ENCODE data around the gene TNFSF12.

The TNFSF12 gene, protein sequence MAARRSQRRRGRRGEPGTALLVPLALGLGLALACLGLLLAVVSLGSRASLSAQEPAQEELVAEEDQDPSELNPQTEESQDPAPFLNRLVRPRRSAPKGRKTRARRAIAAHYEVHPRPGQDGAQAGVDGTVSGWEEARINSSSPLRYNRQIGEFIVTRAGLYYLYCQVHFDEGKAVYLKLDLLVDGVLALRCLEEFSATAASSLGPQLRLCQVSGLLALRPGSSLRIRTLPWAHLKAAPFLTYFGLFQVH

DNA sequence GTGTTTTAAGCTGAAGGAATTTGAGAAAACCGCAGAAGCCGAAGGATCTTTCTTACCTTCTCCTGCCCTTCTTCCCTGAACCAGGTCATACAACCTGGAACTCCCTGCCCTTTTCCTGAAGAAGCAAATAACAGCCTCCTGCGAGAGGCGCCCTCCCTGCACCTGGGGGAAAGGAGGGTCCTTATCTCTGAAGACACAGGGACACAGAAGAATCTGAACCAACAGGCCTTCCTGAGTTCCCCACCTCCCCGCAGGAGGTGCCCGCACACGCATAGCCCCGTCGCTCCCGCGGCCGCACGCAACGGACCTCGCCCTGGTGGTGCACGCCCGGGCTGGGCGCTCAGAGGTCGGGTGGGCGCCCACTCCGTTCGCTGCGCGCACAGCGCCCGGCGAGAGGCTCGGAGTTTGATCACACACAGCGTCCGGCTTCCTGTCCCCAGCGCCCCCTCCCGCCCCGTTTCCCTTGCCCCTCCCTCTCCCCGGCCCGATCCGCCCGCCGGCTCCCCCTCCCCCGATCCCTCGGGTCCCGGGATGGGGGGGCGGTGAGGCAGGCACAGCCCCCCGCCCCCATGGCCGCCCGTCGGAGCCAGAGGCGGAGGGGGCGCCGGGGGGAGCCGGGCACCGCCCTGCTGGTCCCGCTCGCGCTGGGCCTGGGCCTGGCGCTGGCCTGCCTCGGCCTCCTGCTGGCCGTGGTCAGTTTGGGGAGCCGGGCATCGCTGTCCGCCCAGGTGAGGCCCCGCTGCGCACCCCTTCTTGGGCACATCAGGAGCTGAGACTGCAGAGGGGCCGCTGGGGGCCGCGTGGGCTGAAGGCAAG is at the start of gene TNFSF12:
Gene TNFSF12 (plus strand): TSS at position 474 of the 816 bp plus-strand sequence. CDS start 96 bp downstream, at position 570.
- no peak for DNase-seq (ENCODE audit: low read depth)

DNA sequence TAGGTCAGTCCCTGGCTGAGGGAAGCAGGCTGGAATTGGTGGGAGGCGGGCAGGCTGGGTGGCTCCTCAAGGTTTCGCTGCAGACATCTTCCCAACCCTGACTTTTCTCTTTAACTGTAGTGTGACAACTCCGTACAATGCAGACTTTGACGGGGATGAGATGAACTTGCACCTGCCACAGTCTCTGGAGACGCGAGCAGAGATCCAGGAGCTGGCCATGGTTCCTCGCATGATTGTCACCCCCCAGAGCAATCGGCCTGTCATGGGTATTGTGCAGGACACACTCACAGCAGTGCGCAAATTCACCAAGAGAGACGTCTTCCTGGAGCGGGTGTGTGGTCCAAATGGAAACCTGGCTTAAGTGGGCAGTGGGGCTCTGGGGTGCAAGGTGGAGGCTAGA is 49.7 kb upstream of the TNFSF12 start:
- no peak for DNase-seq (ENCODE audit: low read depth)

DNA sequence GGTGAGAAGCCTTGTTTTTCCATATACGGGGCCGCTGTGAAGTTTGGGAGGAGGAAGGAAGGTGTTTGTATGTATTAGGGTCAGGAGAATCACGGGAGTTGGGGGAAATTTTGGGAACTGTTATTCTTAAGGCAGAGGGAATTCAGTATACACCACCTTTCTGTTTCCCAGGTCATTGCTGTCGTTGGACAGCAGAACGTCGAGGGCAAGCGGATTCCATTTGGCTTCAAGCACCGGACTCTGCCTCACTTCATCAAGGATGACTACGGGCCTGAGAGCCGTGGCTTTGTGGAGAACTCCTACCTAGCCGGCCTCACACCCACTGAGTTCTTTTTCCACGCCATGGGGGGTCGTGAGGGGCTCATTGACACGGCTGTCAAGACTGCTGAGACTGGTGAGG is 47.1 kb upstream of the TNFSF12 start:
- DNase-seq (ENCODE audit: low read depth): no peak

DNA sequence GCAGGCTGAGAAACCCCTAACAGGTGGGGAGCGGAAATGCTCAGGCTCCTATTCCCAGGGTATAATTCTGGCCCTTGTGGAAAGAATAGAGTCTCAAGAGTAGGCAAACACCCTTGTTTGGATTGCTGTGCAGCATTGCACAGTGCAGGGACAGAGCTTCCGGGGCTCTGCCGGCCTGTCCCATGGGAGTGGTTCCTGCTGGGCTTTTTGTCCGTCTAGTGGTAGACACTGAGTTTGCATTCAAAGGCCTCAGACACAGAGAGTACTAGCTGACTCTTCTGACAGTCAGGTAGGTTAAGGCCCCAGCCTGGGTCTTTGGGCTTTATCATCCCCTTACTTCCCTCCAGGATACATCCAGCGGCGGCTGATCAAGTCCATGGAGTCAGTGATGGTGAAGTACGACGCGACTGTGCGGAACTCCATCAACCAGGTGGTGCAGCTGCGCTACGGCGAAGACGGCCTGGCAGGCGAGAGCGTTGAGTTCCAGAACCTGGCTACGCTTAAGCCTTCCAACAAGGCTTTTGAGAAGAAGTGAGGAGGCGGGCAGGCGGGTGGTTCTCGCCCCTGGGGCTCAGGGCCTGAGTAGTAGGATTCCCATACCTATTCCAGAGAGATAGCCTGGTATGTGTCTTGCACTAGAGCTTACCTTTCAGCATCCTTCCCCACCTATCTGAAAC is 46.5 kb upstream of the TNFSF12 start:
- no peak for DNase-seq (ENCODE audit: low read depth)

DNA sequence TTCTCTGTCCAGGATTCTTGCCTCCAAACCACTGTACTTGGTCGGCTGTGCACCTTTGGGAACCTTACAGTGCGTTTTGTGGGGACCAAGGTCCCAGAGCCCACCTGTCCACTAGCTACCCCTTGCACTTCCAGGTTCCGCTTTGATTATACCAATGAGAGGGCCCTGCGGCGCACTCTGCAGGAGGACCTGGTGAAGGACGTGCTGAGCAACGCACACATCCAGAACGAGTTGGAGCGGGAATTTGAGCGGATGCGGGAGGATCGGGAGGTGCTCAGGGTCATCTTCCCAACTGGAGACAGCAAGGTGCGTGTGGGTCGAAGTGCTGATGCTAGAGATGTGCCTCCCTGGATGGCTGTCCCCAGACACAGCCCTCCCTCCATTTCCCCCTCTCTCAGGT is 45.9 kb upstream of the TNFSF12 start:
- DNase-seq (ENCODE audit: low read depth): no peak

DNA sequence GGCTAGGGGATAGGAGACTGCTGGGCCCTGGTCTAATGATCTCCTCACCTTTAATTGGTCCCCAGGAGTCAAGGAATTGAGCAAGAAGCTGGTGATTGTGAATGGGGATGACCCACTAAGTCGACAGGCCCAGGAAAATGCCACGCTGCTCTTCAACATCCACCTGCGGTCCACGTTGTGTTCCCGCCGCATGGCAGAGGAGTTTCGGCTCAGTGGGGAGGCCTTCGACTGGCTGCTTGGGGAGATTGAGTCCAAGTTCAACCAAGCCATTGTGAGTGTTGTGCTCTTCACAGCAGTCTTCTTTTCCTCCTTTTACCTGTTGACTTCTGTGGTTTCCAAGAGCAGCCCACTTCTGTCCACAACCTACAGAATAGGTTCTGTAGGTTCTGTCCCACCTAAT is 45.3 kb upstream of the TNFSF12 start:
- no peak for DNase-seq (ENCODE audit: low read depth)

DNA sequence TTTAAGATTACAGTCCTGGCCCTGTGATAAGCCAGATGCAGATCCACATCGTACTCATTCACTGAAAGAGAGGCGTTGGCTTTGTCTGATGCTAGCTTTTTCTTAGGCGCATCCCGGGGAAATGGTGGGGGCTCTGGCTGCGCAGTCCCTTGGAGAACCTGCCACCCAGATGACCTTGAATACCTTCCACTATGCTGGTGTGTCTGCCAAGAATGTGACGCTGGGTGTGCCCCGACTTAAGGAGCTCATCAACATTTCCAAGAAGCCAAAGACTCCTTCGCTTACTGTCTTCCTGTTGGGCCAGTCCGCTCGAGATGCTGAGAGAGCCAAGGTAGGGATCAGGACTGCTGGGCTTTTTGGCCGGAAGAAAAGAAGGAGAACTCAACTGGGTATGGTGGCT is 40.7 kb upstream of the TNFSF12 start:
- DNase-seq (ENCODE audit: low read depth): no peak

DNA sequence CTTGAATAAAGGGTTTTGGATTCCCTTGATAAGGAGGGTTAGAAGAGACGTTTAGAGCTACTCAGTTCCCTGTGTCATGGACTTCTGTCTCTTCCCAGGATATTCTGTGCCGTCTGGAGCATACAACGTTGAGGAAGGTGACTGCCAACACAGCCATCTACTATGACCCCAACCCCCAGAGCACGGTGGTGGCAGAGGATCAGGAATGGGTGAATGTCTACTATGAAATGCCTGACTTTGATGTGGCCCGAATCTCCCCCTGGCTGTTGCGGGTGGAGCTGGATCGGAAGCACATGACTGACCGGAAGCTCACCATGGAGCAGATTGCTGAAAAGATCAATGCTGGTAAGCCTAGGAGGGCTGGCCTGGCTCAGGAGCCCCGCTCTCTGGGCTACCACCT is 40.0 kb upstream of the TNFSF12 start:
- no peak for DNase-seq (ENCODE audit: low read depth)

DNA sequence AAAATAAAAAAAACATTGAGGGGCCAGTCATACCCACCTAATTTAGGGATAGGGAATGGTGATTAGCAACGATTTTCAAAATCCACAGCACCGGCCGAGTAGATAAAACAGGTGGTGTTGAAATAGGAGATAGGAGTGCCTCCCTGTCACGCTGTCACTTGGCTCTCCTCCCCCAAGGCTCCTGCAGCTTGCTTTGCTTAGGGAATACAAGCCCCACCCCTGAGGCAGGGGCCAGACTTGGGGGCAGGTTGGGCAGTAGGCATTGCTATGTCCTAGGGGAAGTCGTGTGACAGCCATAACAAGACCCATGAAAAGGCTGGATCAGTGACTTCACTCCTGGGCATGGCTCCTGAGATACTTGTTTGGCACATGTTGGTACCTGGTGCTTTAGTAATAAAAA is 38.9 kb upstream of the TNFSF12 start:
- no peak for DNase-seq (ENCODE audit: low read depth)

DNA sequence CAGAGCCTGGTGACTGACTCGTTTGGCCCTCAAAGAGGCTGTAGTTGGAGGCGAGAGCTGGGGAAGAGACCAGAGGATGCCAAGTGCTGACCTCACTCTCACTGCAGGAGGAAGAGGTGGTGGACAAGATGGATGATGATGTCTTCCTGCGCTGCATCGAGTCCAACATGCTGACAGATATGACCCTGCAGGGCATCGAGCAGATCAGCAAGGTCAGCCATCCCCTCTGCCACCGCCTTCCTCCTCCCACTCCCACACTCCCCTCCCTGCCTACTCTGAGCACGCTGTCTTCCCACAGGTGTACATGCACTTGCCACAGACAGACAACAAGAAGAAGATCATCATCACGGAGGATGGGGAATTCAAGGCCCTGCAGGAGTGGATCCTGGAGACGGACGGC is 37.8 kb upstream of the TNFSF12 start:
- no peak for DNase-seq (ENCODE audit: low read depth)

DNA sequence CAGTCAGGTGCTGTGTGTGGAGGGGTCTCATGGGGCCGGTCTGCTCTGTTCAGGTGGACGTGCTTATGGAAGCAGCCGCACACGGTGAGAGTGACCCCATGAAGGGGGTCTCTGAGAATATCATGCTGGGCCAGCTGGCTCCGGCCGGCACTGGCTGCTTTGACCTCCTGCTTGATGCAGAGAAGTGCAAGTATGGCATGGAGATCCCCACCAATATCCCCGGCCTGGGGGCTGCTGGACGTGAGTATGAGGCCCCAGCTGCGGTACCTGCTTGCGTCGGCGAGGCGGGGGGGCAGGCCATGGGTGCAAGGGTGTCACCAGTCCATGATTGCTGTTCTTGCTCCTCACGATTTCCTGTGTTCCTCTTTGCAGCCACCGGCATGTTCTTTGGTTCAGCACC is 36.8 kb upstream of the TNFSF12 start:
- no peak for DNase-seq (ENCODE audit: low read depth)

DNA sequence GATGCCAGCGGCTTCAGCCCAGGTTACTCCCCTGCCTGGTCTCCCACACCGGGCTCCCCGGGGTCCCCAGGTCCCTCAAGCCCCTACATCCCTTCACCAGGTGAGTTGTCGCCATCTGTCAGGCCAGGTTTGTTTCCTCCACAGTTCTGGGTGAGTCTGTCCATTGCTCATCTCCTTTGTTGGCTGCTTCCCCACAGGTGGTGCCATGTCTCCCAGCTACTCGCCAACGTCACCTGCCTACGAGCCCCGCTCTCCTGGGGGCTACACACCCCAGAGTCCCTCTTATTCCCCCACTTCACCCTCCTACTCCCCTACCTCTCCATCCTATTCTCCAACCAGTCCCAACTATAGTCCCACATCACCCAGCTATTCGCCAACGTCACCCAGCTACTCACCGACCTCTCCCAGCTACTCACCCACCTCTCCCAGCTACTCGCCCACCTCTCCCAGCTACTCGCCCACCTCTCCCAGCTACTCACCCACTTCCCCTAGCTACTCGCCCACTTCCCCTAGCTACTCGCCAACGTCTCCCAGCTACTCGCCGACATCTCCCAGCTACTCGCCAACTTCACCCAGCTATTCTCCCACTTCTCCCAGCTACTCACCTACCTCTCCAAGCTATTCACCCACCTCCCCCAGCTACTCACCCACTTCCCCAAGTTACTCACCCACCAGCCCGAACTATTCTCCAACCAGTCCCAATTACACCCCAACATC is 35.9 kb upstream of the TNFSF12 start:
- DNase-seq (ENCODE audit: low read depth): no peak

DNA sequence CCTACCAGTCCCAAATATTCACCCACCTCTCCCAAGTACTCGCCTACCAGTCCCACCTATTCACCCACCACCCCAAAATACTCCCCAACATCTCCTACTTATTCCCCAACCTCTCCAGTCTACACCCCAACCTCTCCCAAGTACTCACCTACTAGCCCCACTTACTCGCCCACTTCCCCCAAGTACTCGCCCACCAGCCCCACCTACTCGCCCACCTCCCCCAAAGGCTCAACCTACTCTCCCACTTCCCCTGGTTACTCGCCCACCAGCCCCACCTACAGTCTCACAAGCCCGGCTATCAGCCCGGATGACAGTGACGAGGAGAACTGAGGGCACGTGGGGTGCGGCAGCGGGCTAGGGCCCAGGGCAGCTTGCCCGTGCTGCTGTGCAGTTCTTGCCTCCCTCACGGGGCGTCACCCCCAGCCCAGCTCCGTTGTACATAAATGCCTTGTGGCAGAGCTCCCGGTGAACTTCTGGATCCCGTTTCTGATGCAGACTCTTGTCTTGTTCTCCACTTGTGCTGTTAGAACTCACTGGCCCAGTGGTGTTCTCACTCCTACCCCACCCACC is 34.9 kb upstream of the TNFSF12 start:
- no peak for DNase-seq (ENCODE audit: low read depth)

DNA sequence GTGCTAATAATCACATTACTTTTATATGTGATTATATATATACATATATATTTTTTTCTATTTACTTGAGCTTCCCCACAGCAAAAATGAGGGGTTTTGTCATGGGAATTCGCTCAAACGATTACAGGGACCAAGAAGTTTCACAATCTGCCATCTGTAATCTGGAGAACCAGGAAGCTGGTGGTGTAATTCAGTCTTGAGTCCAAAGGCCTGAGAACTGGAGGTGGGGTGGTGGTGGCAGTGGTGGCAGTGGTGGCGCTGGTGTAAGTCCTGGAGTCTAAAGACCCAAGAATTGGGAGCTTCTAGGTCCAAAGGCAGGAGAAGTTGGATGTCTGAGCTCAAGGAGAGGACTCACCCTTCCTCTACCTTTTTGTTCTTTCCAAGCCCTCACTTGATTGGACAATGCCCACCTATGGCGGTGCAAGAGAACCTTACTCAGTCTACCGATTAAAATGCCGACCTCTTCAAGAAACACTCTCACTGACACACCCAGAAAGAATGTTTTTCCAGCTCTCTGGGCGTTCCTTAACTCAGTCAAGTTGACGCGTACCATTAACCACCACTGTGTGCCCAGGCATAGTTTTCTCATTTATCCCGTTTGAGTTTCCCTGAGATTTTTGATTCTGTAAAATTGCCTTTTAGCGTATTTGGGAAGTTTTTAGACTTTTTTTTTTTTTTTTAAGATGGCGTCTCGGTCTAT is 32.8 kb upstream of the TNFSF12 start:
- DNase-seq (ENCODE audit: low read depth): no peak

DNA sequence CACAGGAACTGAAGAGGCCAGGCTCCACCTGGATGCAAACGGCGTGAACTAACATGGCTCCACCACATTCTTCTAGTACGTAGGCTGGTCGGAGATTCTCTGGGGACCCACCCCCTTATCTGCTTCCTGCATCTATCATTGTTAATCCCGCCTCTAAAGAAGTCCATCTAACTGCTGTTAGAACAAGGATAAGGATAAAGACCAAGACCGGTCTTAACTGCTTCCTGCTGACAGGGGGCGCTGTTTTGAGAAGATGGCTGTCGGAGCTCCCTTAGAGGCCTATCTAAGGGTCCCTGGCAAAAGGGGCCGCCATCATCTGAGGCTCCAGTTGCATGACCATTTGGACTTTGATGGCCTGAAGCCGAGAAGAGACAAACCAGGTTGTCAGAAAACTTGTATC is 25.8 kb upstream of the TNFSF12 start:
- no peak for DNase-seq (ENCODE audit: low read depth)

DNA sequence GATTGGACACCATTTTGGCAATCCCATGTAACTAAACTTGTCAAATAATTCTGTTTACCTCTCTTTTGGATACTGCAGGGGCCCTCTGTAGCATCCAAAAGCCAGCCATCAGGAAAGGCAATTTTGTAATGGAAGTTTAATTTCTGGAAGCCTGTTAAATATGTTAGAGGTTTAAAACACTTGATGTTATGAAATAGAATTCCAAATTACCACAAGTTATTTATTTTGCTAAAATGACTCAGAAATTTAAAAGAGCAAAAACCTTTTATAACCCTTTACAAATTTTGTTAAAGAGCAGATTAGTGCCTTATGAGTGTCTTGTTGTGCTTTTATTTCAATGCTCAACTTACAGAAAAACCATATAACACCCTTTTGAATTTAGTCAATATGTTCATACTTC is 20.0 kb upstream of the TNFSF12 start:
- no peak for DNase-seq (ENCODE audit: low read depth)

DNA sequence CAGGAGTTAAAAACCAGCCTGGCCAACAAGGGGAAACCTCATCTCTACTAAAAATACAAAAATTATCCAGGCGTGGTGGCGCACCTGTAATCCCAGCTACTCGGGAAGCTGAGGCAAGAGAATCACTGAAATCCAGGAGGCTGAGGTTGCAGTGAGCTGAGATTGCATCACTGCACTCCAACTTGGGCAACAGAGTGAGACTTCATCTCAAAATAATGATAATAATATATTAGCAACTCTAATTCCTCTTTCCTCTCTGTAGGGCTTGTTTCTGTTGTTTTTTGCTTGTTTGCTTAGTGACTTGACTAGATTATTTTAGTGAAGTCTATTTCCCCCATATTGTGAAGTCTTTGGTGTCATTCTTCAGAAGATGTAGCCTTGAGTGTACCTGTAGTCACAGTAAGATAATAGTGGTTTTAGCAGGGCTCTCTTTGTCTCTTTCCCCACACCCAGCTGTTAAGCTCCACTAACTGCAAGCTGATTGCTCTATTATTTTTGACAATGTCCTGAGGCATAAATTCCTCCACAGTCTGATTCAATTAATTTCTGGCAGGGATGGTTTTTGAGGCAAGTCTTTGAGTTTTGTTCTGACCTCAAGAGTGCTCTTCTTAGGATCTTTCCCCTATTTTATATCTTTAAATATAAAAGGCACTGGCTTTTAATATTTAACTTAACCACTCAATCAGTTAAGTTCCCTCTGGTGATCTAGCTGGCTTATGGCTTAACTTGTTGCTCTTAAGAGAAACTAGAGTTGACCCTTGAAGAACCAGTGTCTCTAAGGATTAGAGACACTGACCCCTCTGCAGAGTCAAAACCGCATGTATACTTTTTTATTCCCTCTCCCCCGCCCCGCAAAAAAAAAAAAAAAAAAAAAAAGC is 18.6 kb upstream of the TNFSF12 start:
- no peak for DNase-seq (ENCODE audit: low read depth)

DNA sequence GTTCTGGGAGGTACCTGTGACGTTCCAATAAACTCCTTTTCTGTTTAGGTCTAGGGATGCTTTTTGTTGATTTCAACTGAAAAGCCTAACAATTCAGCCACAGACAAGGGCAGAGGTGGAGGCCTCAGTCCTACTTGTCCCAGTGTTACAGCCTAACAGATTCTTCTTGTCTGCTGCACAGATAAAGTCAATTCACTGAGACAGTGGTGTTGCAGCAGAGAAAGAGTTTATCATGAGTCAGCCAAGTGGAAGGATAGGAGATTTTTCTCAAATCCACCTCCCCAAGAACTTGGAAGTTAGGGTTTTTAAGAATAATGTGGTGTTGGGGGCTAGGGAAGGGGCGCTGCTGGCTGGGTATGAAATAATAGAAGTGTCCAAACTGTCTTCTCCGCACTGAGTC is 10.8 kb upstream of the TNFSF12 start:
- no peak for DNase-seq (ENCODE audit: low read depth)

DNA sequence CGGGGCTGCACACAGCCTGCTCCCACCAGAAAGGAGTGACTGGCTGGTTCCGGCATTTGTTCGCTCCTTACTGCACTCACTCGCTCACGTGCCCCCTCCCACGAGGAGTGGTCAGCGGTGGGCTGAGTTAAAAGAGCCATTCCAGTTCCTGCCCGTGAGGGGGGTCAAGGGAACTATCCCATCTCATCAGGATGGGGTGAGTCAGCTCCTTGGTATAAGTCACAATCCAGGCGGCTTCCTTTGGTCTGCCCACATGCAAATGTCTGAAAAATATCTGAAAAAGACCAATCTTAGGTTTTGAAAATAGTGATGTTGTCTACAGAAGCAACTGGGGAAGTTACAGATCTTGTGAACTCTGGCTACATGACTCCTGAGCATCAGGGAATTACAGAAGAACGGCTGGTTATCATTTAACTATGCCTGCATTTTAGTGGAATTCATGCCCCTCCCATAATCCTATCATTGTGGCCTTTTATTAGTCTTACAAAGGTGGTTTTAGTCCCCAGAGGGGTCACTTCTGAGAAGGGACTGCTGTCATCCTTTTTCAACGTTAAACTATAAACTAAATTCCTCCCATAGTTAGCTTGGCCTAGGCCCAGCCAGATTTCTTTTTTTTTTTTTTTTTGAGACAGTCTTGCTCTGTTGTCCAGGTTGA is 9.8 kb upstream of the TNFSF12 start:
- no peak for DNase-seq (ENCODE audit: low read depth)

DNA sequence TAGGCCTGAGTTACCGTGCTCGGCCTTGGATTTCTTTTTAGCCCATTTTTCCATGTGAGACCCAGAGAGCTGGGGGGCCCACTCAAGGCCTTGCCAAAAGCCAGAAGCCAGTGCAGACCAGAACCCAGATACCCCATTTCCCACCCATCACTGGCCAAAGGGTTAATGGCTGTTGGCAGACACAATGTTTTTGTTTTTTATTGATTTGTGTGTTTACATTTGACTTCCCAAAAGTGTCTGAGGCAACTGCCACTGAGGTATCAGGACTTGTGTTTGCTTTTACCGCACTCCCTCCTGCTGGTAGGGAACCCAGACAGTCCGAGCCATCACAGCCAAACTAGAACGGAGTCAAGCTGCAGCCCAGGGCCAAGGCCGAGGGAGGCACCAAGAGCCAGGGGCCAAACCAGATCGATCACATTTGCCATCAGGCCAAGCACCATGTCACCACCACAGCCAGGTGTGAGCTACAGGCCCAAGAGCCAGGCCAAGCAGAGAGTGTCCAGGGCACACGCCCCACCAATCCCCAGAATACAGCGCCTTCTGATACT is 7.7 kb upstream of the TNFSF12 start:
- no peak for DNase-seq (ENCODE audit: low read depth)

Data from stimulated activated CD8-positive, alpha-beta memory T cell treated with anti-CD3 and anti-CD28 coated beads, Interleukin-15, amount 100 ng/mL, for 1 hour (primary cell).